Lower leg skin (tissue), 4 donors: ENCODE results near the gene C12orf76. TPM values are rescaled to one million over a fixed set of nuclear protein-coding genes. Genes with fewer than 3 reads are reported as not detected.
"Not testable (repeated sequence)": the region's sequence is repeated elsewhere in the genome, so short reads cannot be mapped to it uniquely, and the experiment has no call there.

Experiments used
- DNase-seq, 2 donors: peaks; one replicate each; pipeline ENCODE4 v3.0.0-alpha.2; 2019; ENCODE audit warnings: low spot score in 2 of 2
- H3K4me3 ChIP-seq: fragments of 200-600 bp; sonication (generic); 2 replicates; pipeline ENCODE4 v1.5.1; 2017; ENCODE audit warnings: mild to moderate bottlenecking, low read depth; ENCODE audit not compliant: poor library complexity, severe bottlenecking
- POLR2A ChIP-seq, 2 donors: fragments of 450-650 bp; IDR thresholded peaks; one replicate each; pipeline ENCODE4 v1.6.1; 2016 to 2017; ENCODE audit warnings: antibody characterized with exemption in 2 of 2, mild to moderate bottlenecking in 1 of 2, moderate library complexity in 1 of 2
- WGBS, 2 donors: methylation state at CpG; one replicate each; pipeline ENCODE4 v1.1.5; 2018; 5-methylcytosine and 5-hydroxymethylcytosine counted together
- intact Hi-C: fragments of 100-400 bp; cut with DNase I; formaldehyde crosslinking; loops from one replicate; pipeline ENCODE4 v1.15.0; 2023; ENCODE audit warnings: low total_unique reads
- total RNA-seq, 4 donors: library from RNA; depleted of rRNA; stranded (reverse); fragments of >200 nt; gene quantifications; one replicate each; pipeline ENCODE4 v1.1.0, GENCODE V29; 2016
- TF ChIP-seq, protein P1 (sequence below), 3 donors: fragments of 450-650 bp; IDR thresholded peaks; one replicate each; pipeline ENCODE4 v1.5.1; 2016; ENCODE audit warnings: antibody characterized with exemption in 3 of 3, mild to moderate bottlenecking in 3 of 3, moderate library complexity in 2 of 3

The C12orf76 gene
- total RNA-seq, 4 donors from 2014 or later: 4.2 to 10.0 (median 8.8) TPM

DNA sequence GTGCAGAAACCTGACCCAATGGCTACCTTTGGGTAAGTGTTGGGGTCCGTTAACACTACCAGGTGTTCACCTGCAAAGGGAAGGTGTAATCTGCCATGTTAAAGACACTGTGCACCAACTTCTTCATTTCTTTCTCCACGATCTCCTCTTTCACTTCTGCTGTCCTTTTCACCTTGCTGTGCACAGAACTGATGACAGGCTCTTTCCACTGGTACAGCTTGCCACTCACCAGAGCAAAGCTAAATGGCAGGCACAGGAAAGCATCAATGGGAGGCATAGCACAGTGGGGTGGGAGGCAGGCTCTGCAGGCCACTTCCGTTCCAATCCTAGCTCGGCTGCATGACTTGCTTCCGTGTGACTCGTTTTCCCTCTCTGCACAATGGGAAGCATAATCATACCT is 2.6 kb upstream of the C12orf76 start:
- TF ChIP-seq POLR2A (IDR thresholded peaks at IDR 0.05): no peak
- TF ChIP-seq, protein P1, sequence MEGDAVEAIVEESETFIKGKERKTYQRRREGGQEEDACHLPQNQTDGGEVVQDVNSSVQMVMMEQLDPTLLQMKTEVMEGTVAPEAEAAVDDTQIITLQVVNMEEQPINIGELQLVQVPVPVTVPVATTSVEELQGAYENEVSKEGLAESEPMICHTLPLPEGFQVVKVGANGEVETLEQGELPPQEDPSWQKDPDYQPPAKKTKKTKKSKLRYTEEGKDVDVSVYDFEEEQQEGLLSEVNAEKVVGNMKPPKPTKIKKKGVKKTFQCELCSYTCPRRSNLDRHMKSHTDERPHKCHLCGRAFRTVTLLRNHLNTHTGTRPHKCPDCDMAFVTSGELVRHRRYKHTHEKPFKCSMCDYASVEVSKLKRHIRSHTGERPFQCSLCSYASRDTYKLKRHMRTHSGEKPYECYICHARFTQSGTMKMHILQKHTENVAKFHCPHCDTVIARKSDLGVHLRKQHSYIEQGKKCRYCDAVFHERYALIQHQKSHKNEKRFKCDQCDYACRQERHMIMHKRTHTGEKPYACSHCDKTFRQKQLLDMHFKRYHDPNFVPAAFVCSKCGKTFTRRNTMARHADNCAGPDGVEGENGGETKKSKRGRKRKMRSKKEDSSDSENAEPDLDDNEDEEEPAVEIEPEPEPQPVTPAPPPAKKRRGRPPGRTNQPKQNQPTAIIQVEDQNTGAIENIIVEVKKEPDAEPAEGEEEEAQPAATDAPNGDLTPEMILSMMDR (IDR thresholded peaks at IDR 0.05): no peak
- no peak for DNase-seq
- no peak overlapping the region for H3K4me3 ChIP-seq
- WGBS, 2 donors: 85 to 89% methylated on average over 6 of the region's 6 CpGs
- intact Hi-C loops: no loop called here

DNA sequence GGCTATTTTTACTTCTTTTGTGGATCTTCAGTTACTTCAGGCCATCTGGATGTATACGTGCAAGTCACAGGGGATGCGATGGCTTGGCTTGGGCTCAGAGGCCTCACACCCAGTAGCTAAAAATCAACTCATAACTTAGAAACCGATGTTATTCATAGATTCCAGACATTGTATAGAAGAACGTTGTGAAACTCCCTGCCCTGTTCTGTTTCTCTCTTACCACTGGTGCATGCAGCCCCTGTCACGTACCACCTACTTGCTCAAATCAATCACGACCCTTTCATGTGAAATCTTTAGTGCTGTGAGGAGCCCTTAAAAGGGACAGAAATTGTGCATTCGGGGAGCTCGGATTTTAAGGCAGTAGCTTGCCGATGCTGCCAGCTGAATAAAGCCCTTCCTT is 1.3 kb upstream of the C12orf76 start:
- WGBS, 2 donors: 88 to 91% methylated on average over 9 of the region's 9 CpGs
- H3K4me3 ChIP-seq, DNase-seq, intact Hi-C loops: not testable (repeated sequence)

GRCh38 chr12:110049034-110049433 is 712 bp upstream of the C12orf76 start:
- intact Hi-C loops, H3K4me3 ChIP-seq, DNase-seq: not testable (repeated sequence)
- 91 to 94% methylated on average over 11 of the region's 11 CpGs for WGBS, 2 donors

- TF ChIP-seq, protein P1 (IDR thresholded peaks at IDR 0.05): no peak
- no peak for TF ChIP-seq POLR2A (IDR thresholded peaks at IDR 0.05)
- H3K4me3 ChIP-seq: no peak overlapping the region
- DNase-seq: no peak
- 70 to 73% methylated on average over 14 of the region's 14 CpGs for WGBS, 2 donors
- intact Hi-C loops: no loop called here
These were observed 903 bp downstream of the C12orf76 start for GRCh38 chr12:110047297-110047940.

DNA sequence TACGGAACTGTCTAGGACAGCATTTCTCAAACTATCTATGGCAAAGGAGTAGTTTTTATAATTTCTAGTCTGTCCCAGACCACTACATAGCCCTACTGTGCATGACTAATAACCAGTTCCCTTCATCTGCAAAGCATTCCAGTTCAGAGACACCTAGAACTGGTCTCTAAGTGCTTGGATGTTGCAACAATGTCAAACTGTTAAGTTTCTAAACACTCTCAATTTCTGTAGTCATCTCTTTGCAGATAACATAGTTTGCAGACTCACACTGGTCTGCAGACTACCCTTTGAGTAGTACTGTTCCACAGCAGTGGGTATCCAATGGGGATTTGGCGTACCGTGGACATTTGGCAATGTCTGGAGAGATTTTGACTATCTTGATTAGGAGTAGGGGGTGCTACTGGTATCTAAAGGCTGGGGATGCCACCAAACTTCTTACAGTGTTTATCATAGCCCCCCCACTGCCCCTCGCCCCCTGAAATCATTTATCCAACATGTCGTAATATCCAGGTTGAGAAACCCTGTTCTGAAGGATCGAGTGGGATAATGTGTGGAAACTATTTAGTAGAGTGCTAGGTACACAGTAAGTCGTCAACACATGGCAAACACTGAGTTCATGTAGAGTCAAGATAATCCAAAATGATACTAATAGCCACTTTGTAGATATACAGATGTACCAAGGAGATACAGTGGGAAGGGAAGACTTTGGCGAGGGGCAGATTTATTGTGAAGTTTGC is 1.7 kb downstream of the C12orf76 start:
- TF ChIP-seq, protein P1 (IDR thresholded peaks at IDR 0.05): no peak
- TF ChIP-seq POLR2A (IDR thresholded peaks at IDR 0.05): no peak
- WGBS, 2 donors: 87 to 93% methylated on average over 8 of the region's 8 CpGs
- no peak for DNase-seq
- no peak overlapping the region for H3K4me3 ChIP-seq
- intact Hi-C loops: no loop called here

DNA sequence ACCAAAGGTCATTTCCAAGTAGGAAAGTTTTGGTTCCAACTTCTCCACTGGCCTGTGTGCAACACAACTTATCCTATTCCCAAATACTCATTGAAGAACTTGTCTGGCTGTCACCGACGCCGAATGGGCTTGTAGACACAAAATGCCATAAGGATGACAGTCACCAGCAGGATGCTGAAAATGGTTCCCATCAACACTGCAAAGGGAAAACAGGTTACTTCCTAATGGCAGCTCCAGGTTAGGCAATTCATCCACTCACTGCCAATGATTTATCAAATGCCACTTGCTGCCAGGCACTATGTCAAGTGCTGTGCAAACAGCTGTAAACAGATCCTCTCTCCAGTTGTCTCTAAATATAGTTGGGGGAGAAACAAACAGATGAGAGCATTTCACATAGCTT is 6.1 kb downstream of the C12orf76 start:
- 88 to 89% methylated on average over 3 of the region's 3 CpGs for WGBS, 2 donors
- intact Hi-C loops: no loop called here
- H3K4me3 ChIP-seq: no peak overlapping the region
- TF ChIP-seq, protein P1 (IDR thresholded peaks at IDR 0.05): no peak
- TF ChIP-seq POLR2A (IDR thresholded peaks at IDR 0.05): no peak
- no peak for DNase-seq
